SU-DHL-6 (cell line): ENCODE data around the gene JPH3.

Experiments used
- EZH2phosphoT487 ChIP-seq: fragments of 200-600 bp; sonication (generic), shearing (Covaris generic); conservative IDR thresholded peaks from 2 replicates; pipeline ENCODE4 v1.6.1; 2018; ENCODE audit warnings: mild to moderate bottlenecking, antibody characterized with exemption, low read length, moderate library complexity, mixed read lengths
- TF ChIP-seq, protein P1 (sequence below): fragments of 200-600 bp; sonication (generic); IDR thresholded peaks from one replicate; pipeline ENCODE4 v1.5.1; 2017; ENCODE audit warnings: antibody characterized with exemption, mild to moderate bottlenecking, low read length, moderate library complexity; ENCODE audit not compliant: insufficient read depth, poor library complexity, severe bottlenecking

DNA sequence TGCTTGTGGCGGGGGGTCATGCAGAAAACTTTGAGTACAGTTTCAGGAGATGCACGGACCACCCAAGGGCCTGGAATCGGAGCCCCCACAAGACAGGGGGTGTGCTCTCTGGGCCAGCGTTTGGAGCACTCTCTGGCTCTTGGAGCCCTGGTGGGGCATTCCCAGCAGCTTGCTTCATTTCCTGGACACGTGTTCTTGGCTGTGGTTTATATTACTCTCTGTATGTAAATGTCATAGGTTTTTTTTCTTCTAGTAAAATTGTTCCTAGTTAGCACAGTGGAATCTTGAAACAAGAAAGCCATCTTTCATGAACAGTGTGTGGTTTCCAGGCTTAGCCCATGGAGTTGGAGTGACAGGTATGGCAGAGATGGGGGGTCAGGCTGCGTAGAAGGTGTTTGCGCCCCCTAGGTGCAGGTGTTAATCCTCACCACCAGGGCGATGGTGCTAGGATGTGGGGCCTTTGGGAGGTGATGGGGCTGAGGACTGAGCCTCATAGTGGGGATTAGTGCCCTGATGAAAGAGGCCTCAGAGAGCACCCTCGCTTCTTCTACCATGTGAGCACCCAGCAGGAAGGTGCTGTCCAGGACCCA is 79.8 kb downstream of the JPH3 start:
- TF ChIP-seq, protein P1, sequence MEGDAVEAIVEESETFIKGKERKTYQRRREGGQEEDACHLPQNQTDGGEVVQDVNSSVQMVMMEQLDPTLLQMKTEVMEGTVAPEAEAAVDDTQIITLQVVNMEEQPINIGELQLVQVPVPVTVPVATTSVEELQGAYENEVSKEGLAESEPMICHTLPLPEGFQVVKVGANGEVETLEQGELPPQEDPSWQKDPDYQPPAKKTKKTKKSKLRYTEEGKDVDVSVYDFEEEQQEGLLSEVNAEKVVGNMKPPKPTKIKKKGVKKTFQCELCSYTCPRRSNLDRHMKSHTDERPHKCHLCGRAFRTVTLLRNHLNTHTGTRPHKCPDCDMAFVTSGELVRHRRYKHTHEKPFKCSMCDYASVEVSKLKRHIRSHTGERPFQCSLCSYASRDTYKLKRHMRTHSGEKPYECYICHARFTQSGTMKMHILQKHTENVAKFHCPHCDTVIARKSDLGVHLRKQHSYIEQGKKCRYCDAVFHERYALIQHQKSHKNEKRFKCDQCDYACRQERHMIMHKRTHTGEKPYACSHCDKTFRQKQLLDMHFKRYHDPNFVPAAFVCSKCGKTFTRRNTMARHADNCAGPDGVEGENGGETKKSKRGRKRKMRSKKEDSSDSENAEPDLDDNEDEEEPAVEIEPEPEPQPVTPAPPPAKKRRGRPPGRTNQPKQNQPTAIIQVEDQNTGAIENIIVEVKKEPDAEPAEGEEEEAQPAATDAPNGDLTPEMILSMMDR, result peak; percentile 52
- no peak for TF ChIP-seq EZH2phosphoT487
